RPMI7951 (cell line): ENCODE data around the gene KNDC1. TPM values are rescaled to one million over a fixed set of nuclear protein-coding genes. Genes with fewer than 3 reads are reported as not detected.
"Not testable (repeated sequence)": the region's sequence is repeated elsewhere in the genome, so short reads cannot be mapped to it uniquely, and the experiment has no call there.

ENCODE experiments used
- DNase-seq: peaks from one replicate; pipeline ENCODE4 v3.0.0-alpha.2; 2012; ENCODE audit warnings: low read depth
- total RNA-seq: library from RNA; depleted of rRNA; stranded (reverse); fragments of >200 nt; shearing (Covaris generic); gene quantifications from 2 replicates; pipeline ENCODE4 v1.2.3, GENCODE V29; 2014; rRNA removed

The KNDC1 gene
- total RNA-seq: not detected in 2 replicates

- DNase-seq: peak; percentile 32
Measured at GRCh38 chr10:133159950-133160825, at the start of gene KNDC1. KNDC1 (plus strand) TSS chr10:133160219; CDS start chr10:133160468, 249 bp downstream.

GRCh38 chr10:133110609-133111275 is 49.3 kb upstream of the KNDC1 start:
- no peak for DNase-seq

GRCh38 chr10:133111640-133112039 is 48.4 kb upstream of the KNDC1 start:
- DNase-seq: not testable (repeated sequence)

GRCh38 chr10:133113146-133113830 is 46.7 kb upstream of the KNDC1 start:
- no peak for DNase-seq

- DNase-seq: no peak
Measured at GRCh38 chr10:133113847-133114246, 46.2 kb upstream of the KNDC1 start.

- DNase-seq: no peak
Measured at GRCh38 chr10:133114251-133114650, 45.8 kb upstream of the KNDC1 start.

- DNase-seq: no peak
Measured at GRCh38 chr10:133114726-133115452, 45.1 kb upstream of the KNDC1 start.

GRCh38 chr10:133115453-133115842 is 44.6 kb upstream of the KNDC1 start:
- no peak for DNase-seq

- DNase-seq: no peak
Measured at GRCh38 chr10:133115976-133116375, 44.0 kb upstream of the KNDC1 start.

GRCh38 chr10:133116455-133116854 is 43.6 kb upstream of the KNDC1 start:
- no peak for DNase-seq

GRCh38 chr10:133117036-133117687 is 42.9 kb upstream of the KNDC1 start:
- DNase-seq: no peak

- no peak for DNase-seq
Measured at GRCh38 chr10:133117688-133118071, 42.3 kb upstream of the KNDC1 start.

GRCh38 chr10:133121479-133121878 is 38.5 kb upstream of the KNDC1 start:
- no peak for DNase-seq

GRCh38 chr10:133122171-133122935 is 37.7 kb upstream of the KNDC1 start:
- DNase-seq: no peak

- no peak for DNase-seq
Measured at GRCh38 chr10:133123050-133123745, 36.8 kb upstream of the KNDC1 start.

GRCh38 chr10:133123746-133124356 is 36.2 kb upstream of the KNDC1 start:
- DNase-seq: no peak

GRCh38 chr10:133124357-133125211 is 35.4 kb upstream of the KNDC1 start:
- no peak for DNase-seq

- no peak for DNase-seq
Measured at GRCh38 chr10:133125901-133126300, 34.1 kb upstream of the KNDC1 start.
